Nephron progenitor cell (in vitro differentiated cells): Measurements from ENCODE around the gene HSPG2.
A peak's percentile ranks its signal among the peaks of the same experiment; 100 is the strongest.

Experiments used
- DNase-seq: peaks from one replicate; pipeline ENCODE4 v3.0.0; 2021
- H3K27ac Mint-ChIP-seq: 2 replicates; pipeline ENCODE4 v1.8.0; 2021; ENCODE audit warnings: mild to moderate bottlenecking, moderate library complexity, mixed read lengths
- H3K27me3 Mint-ChIP-seq: 2 replicates; pipeline ENCODE4 v1.8.0; 2021; ENCODE audit warnings: mild to moderate bottlenecking, low read depth, mixed read lengths; ENCODE audit not compliant: poor library complexity
- H3K36me3 Mint-ChIP-seq: 2 replicates; pipeline ENCODE4 v1.8.0; 2021; ENCODE audit warnings: low read depth, mixed read lengths
- H3K4me1 Mint-ChIP-seq: 2 replicates; pipeline ENCODE4 v1.8.0; 2021; ENCODE audit warnings: mixed read lengths
- H3K4me3 Mint-ChIP-seq: 2 replicates; pipeline ENCODE4 v1.8.0; 2021; ENCODE audit warnings: mild to moderate bottlenecking, moderate library complexity, mixed read lengths
- H3K9me3 Mint-ChIP-seq: 2 replicates; pipeline ENCODE4 v1.8.0; 2021; ENCODE audit warnings: mild to moderate bottlenecking, moderate library complexity, mixed read lengths
- TF ChIP-seq, protein P1 (sequence below): fragments of 200-600 bp; sonication (generic); IDR thresholded peaks from 2 replicates; pipeline ENCODE4 v1.5.0; 2021; ENCODE audit warnings: antibody characterized with exemption

The HSPG2 gene

DNA sequence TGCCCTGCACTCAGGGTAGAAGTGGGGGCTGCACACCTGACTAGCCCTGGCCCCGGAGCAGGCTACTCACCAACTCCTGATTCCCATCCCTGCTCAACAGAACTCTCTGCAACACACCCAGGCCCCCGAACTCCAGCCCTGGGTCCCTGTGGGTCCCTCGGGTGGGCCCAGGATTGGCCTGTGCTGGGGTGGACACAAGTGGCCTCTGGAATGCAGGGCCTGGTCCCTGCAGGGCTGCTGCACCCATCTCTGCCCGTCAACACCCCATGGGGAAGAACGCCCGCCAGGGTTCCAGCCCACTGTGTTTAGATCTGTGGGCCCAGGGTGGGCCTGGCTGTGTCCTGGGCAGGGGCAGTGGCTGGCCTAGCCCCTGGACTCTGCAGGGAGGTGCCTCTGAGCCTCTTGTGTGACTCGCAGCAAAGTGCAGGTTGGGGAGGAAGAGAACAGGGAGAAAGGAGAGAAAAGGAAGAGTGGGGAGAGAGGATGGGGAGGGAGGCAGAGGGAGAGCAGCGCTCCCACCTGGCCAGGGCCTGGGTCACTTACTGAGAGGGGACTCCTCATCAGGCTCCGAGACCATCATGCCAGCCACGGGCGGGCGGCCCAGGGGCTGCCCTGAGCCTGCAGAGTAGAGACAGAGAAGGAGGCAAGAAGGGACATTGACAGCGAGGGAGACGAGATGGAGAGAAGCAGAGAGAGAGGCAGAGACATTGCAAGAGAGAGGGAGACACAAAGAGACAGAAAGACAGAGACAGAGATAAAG, 43.9 kb downstream of the HSPG2 start:
- TF ChIP-seq, protein P1, sequence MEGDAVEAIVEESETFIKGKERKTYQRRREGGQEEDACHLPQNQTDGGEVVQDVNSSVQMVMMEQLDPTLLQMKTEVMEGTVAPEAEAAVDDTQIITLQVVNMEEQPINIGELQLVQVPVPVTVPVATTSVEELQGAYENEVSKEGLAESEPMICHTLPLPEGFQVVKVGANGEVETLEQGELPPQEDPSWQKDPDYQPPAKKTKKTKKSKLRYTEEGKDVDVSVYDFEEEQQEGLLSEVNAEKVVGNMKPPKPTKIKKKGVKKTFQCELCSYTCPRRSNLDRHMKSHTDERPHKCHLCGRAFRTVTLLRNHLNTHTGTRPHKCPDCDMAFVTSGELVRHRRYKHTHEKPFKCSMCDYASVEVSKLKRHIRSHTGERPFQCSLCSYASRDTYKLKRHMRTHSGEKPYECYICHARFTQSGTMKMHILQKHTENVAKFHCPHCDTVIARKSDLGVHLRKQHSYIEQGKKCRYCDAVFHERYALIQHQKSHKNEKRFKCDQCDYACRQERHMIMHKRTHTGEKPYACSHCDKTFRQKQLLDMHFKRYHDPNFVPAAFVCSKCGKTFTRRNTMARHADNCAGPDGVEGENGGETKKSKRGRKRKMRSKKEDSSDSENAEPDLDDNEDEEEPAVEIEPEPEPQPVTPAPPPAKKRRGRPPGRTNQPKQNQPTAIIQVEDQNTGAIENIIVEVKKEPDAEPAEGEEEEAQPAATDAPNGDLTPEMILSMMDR, result no peak
- peaks cover 28% of the 10 kb centered on the region for H3K4me1 Mint-ChIP-seq
- H3K27ac Mint-ChIP-seq, result no peak overlapping the region
- no peak overlapping the region for H3K4me3 Mint-ChIP-seq
- no peaks in the 10 kb centered on the region for H3K9me3 Mint-ChIP-seq
- no peak for DNase-seq
- no peaks in the 10 kb centered on the region for H3K27me3 Mint-ChIP-seq
- H3K36me3 Mint-ChIP-seq, result peaks cover 19% of the 10 kb centered on the region

DNA sequence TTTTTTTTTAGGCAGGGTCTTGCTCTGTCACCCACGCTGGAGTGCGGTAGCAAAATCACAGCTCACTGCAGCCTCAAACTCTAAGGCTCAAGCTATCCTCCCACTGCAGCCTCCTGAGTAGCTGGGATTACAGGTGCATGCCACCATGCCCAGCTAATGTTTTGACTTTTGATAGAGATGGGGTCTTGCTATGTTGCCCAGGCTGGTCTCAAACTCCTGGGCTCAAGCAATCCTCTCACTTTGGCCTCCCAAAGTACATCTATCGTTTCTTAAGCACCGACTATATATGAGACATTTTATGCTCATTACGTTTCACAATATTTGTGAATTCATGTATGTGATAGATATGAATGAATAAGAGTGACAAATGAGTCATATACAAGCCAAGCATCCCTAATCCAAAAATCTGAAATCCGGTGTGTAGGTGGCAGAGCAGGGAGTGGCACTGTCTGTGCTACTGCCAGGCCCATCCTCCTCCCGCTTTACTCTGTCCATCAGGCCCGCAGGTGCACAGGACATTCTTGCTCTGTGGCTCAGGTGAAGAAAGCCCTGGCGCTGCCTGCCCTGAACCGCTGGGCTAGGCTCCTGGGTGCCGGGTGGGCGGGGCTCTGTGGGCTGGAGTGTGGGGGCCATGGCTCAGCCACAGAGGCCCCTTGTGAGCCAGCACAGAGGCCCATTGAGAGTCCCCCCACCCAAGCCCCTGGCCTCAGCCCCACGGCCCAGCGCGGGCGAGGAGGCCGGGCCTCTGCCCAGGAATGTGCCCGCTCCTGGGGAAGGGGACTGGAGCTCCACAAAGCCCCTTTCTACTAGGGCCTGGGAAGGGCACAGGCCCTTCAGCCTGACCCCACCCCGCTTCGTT, 45.3 kb downstream of the HSPG2 start:
- no peak overlapping the region for H3K4me3 Mint-ChIP-seq
- H3K27ac Mint-ChIP-seq, result peak overlapping the region; percentile 32
- peaks cover 16% of the 10 kb centered on the region for H3K36me3 Mint-ChIP-seq
- DNase-seq, result no peak
- H3K9me3 Mint-ChIP-seq, result no peaks in the 10 kb centered on the region
- no peaks in the 10 kb centered on the region for H3K27me3 Mint-ChIP-seq
- TF ChIP-seq, protein P1, result no peak
- peaks cover 14% of the 10 kb centered on the region for H3K4me1 Mint-ChIP-seq

DNA sequence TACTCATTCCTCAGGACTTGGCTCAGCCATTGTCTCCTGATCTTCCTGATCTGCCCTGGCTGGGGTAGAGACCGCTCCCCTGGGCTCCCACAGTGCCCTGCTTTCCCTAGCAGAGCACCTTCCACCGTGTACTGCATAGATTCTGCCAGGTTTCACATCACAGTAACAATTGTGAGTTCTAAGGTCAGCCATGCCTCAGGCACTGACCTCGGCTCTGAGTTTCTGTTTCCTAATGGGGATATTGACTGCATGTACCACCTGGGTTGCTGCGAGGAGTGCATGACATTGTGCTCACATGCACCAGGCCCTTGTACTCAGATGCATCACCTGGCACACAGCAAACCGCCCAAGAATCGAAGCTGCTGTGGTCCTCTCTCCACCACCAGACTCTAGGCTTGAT, 46.0 kb downstream of the HSPG2 start:
- no peak for DNase-seq
- Mint-ChIP-seq H3K27me3 (no peaks in the 10 kb centered on the region), H3K36me3 (peaks cover 22% of the 10 kb centered on the region), H3K9me3 (no peaks in the 10 kb centered on the region), H3K4me3 (no peak overlapping the region), H3K27ac (no peak overlapping the region), H3K4me1 (peaks cover 7% of the 10 kb centered on the region)
- TF ChIP-seq, protein P1, result no peak

DNA sequence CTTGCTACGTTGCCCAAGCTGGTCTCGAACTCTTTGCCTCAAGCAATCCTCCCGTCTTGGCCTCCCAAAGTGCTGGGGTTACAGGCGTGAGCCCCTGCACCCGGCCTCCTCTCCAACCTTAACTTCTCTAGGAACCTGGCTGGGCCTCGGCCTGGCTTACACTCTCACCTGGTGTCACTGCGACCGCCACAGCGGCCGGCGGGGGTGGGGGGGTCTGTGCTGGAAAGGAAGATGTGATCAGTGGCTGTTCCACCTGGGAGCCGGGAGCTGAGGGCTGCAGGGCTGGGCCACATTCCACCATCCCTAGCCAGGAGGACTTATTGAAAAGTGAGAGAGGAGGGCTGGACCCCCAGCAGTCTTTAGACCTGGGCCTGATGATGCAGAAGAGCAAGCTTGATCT, 48.6 kb downstream of the HSPG2 start:
- DNase-seq, result no peak
- H3K9me3 Mint-ChIP-seq, result no peaks in the 10 kb centered on the region
- TF ChIP-seq, protein P1, result no peak
- no peak overlapping the region for H3K4me3 Mint-ChIP-seq
- H3K4me1 Mint-ChIP-seq, result peaks cover under 1% of the 10 kb centered on the region
- no peaks in the 10 kb centered on the region for H3K27me3 Mint-ChIP-seq
- no peak overlapping the region for H3K27ac Mint-ChIP-seq
- H3K36me3 Mint-ChIP-seq, result peaks cover 29% of the 10 kb centered on the region

DNA sequence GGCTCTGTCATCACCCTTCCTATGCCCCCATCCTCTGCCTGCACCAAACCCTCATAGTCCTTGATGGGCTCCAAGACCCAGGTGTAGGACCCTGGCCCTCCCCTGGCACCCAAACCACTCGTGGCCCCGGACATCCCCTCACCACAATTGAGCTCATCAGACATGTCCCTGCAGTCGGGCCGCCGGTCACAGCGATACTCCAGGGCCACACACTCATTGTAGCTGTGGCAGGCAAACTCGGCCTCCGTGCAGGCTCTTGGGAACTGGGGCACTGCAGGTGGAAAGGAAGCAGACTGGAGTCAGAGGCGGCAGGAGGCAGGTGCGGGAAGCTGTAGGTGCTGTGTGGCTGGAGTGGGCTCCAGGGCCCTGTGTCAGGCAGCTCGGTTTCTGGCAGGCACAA, 49.3 kb downstream of the HSPG2 start:
- Mint-ChIP-seq H3K4me1 (no peaks in the 10 kb centered on the region), H3K36me3 (peaks cover 29% of the 10 kb centered on the region)
- no peak for DNase-seq

More for the DNA sequence above, 49.3 kb downstream of the HSPG2 start:
- no peak overlapping the region for H3K27ac Mint-ChIP-seq
- H3K4me3 Mint-ChIP-seq, result no peak overlapping the region
- TF ChIP-seq, protein P1, result no peak
- H3K9me3 Mint-ChIP-seq, result no peaks in the 10 kb centered on the region
- H3K27me3 Mint-ChIP-seq, result no peaks in the 10 kb centered on the region
